ENCODE results near the gene DOK3.

The DOK3 gene

GRCh38 chr5:177459819-177460628 is 49.6 kb downstream of the DOK3 start:
- no peak for DNase-seq

DNA sequence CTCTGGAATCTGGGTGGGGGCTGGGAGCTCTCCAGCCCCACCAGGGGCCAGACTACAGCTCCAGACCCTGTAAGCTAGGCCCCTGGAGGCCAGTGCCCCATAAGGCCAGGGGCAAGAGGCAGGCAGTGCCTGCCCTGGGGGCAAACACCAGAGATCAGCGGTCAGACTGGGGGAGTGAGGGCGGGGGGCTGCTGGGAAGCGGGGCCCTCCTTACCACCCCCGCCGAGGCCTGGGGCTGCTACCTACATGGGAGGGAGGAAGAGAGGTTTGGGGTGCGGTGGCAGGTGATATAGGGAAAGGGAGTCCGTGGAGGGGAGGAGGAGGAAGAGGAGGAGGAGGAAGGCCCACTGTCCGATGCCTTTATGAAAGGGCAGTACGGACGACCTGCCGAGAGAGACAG is 50.3 kb downstream of the DOK3 start:
- no peak for DNase-seq

DNA sequence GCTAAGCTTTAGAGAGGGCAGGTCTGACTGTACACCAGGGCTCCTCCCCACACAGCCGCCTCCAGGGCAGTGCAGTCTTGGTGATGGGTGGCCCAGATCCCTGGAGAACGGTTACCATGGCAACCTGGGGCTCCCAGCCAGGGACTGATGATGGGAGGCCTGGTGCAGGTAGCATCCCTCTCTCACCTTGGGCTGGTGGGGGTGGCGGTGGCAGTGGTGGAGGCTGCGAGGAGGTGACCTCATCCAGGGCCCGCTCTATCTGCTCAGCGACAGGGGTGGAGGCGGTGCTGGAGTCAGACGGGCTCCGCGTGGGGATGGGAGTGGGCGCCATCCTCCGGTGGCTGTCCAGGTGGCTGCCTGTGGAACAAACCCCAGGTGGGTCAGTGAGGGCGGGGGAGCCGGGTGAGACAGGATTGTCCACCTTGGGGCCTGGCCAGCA is 50.7 kb downstream of the DOK3 start:
- DNase-seq: no peak

DNA sequence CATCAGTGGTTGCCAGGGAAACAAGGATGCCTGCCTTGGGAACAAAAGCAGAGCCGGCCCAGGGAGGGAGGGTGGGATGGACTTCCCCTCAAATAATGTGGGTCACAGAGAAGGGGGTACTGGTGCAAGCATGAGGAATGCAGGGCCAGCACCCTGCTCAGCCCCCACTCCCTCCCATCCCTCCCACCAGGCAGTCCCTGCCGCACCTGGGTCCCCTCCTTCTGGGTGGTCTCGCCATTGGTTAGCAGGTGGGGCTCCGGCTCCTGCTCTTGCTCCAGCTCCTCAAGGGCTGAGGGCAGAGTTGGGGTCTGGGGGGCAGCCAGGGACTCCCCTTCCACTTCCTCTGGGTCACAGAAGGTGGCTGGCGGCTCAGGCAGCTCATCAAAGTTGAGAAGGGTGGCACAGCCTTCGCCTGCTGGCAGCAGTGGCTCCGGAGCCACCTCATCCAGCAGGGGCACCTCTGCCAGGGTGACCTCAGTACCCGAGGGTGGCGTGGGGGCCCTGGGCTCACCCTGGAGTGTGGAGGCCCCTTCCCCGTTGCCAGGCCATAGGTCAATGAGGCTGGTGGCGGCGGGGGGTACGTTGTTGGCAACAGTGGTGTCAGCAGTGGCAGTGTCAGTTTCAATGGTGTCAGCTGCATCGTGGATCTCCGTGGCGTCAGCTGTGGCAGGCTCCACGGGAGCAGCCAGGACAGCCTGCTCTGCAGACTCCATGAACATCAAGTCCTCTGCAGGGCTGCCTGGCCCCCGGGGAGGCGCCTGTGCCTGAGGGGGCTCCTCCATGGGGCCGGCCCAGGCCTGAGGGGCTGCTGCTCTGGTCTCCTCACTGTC is 51.6 kb downstream of the DOK3 start:
- DNase-seq: no peak

DNA sequence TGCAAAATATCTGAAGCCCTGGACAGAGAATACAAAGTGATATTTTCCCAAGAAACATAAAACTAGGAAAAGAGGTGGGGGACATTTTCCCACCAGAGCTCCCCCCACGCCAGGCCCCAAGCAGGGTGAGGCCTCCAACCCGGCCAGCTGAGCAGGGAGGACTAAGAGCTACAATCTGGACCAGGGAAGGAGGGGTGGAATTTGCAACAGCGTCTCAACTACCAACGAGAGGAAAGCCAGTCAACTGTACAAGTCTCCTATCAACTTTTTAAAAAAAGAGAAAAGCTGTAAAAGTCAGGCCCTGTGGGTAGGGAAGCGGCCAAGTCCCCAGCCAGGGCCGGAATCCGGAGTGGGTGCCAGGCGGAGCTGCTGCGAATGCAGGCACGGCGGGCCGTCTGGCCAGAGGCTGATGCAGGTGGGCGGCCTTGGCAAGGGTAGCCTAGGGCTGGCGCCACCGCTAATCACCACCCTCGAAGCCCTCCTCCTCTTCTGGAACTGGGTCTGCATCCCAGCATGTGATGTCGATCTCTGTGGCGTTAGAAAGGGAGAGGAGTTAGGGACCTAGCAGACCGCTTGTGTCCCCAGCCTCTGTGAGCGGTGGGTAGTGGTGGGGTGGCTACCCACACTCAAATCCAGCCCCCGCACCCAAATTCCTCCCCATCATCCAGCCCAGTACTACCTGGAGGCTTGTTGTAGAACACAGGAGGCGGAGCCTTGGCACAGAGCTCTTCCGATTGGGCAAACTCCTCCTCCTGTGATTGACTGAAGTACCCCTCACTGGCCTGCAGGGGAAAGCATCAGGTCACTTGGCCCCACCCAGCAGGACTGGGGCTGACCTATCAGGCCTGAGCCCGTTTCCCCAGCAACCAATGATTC is 52.4 kb downstream of the DOK3 start:
- peak; percentile 56 for DNase-seq

DNA sequence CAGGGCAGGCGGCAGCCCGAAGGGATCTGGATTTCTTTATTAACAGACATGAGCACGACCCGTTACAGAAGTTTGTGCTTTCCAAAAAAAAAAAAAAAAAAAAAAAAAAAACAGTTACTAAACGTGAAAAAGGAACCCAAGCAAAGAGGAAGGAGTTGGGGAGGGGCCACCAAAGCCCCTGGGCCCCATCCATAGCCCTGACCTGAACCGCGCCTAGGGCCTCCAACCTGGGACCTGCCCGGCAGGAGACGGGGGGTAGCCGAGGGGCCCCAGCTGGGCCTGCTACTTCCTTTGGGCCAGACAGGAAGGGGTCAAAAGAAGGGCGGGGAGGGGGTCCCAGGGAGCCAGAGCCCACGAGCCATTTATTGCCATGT is 53.0 kb downstream of the DOK3 start:
- DNase-seq: no peak

- DNase-seq: peak; percentile 53
Observed at GRCh38 chr5:177455661-177456590, 53.7 kb downstream of the DOK3 start.

DNA sequence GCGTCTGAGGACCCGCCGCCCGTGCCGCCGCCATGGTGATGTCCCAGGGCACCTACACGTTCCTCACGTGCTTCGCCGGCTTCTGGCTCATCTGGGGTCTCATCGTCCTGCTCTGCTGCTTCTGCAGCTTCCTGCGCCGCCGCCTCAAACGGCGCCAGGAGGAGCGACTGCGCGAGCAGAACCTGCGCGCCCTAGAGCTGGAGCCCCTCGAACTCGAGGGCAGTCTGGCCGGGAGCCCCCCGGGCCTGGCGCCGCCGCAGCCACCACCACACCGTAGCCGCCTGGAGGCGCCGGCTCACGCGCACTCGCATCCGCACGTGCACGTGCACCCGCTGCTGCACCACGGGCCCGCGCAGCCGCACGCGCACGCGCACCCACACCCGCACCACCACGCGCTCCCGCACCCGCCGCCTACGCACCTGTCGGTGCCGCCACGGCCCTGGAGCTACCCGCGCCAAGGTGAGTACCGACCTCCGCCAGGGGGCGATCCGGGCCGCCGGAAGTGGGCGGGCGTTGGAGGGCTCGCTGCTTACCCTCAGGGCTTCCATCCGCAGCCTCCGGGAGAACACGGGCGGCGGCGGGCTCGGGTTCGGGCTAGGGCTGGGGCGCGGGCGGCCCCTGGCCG is 54.5 kb downstream of the DOK3 start:
- DNase-seq: no peak

DNA sequence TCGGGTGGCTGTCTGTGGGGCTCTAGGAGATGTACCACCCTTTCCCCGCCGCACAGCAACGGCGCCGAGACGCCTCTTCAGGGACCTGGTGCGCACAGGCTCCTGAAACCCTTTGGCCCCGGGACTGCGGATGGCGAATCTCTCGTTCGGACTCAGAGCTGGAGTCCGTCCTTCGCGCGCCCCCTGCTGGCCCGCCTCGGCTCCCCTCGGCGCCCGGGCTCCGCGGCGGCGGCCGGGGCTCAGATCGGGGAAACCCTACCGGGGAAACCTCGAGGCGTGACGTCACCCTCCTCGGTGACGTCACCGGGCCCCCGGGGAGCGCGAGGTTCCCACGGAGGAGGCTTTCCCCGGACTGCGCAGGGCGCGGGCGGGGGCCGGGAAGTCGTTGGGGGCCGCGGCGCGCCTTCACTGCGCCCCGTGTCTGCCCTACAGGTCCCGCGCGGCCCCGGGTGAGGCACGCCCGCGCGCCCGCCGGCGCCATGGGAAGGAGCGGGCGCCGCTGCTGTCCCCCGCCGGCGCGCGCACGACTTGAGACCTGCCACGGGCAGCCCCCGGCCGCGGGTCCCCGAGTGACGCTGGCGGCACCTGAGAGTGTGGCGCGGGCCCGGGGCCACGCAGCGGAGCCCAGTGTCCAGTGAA is 55.1 kb downstream of the DOK3 start:
- no peak for DNase-seq

GRCh38 chr5:177453852-177454396 is 55.7 kb downstream of the DOK3 start:
- DNase-seq: no peak

GRCh38 chr5:177452688-177453638 is 56.7 kb downstream of the DOK3 start:
- DNase-seq: no peak

Measured in NCI-H1436 treated with DMSO at 0.1 percent for 48 hours (cell line).